ENCODE data around the gene DDHD1.

DNA sequence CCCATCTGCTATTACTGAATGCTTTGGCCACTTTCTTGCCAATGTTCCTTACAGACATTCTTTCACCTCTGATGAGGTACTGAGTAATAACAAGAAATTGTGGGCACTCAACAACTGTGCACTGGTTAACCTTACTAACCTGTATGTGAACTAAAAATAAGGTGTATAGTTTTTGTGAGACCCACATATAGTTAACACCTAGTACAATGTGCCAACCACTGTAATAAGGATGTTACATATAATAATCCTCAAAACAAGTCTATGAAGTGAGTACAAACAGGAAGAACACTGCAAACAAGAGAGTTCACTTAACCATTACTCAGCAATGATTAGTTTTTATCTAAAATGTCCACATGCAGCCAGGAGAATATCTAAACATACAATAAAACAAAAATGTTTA lies 4.5 kb downstream of the DDHD1 start:
- TF ChIP-seq CTCF (conservative IDR thresholded peaks at IDR 0.05; ENCODE audit: low read length): no peak
- TF ChIP-seq EZH2phosphoT487 (IDR thresholded peaks at IDR 0.05; ENCODE audit: borderline replicate concordance): no peak
